ENCODE data around the gene EFCAB8. TPM values are rescaled to one million over a fixed set of nuclear protein-coding genes. Genes with fewer than 3 reads are reported as not detected.

Gene EFCAB8
- total RNA-seq, 4 donors from 2014 or later: 0.13 to 0.78 TPM; not detected in 2

- Histone ChIP-seq H3K4me1 (no peaks in the 10 kb centered on the region), H3K9me3 (no peaks in the 10 kb centered on the region), H3K27ac (no peak overlapping the region), H3K4me3 (no peak overlapping the region), H3K27me3 (peaks cover 11% of the 10 kb centered on the region), H3K36me3 (no peaks in the 10 kb centered on the region)
- ATAC-seq: no peak
- TF ChIP-seq POLR2A (IDR thresholded peaks at IDR 0.05): no peak
- no peak for TF ChIP-seq CTCF (IDR thresholded peaks at IDR 0.05)
- TF ChIP-seq EP300 (IDR thresholded peaks at IDR 0.05): no peak
- TF ChIP-seq POLR2AphosphoS5 (IDR thresholded peaks at IDR 0.05): no peak
- WGBS, 2 donors (ENCODE audit: low coverage in 1 of 2): 50 to 68% methylated on average over 1 to 4 of the region's 5 CpGs
Measured at GRCh38 chr20:32930701-32931100, 72.0 kb downstream of the EFCAB8 start.

GRCh38 chr20:32934580-32934979 lies 75.9 kb downstream of the EFCAB8 start:
- no peaks in the 10 kb centered on the region for H3K27me3 ChIP-seq
- no peak overlapping the region for H3K27ac ChIP-seq
- whole genome bisulfite sequencing, 2 donors (ENCODE audit: low coverage in 1 of 2): 64 to 76% methylated on average over 4 of the region's 4 CpGs
- H3K4me1 ChIP-seq: no peaks in the 10 kb centered on the region
- H3K9me3 ChIP-seq: peaks cover 0 to 10% (median 0%) of the 10 kb centered on the region in 3 donors
- no peak for ATAC-seq
- H3K4me3 ChIP-seq: no peak overlapping the region
- TF ChIP-seq CTCF (IDR thresholded peaks at IDR 0.05) (no peak), POLR2A (IDR thresholded peaks at IDR 0.05) (no peak), EP300 (IDR thresholded peaks at IDR 0.05) (no peak), POLR2AphosphoS5 (IDR thresholded peaks at IDR 0.05) (no peak)
- H3K36me3 ChIP-seq: no peaks in the 10 kb centered on the region

GRCh38 chr20:32941155-32941885 lies 82.6 kb downstream of the EFCAB8 start:
- no peak for ATAC-seq
- no peak overlapping the region for H3K27ac ChIP-seq

GRCh38 chr20:32943490-32944052 lies 84.8 kb downstream of the EFCAB8 start:
- WGBS, 2 donors (ENCODE audit: low coverage in 1 of 2): 75 to 85% methylated on average over 3 to 6 of the region's 7 CpGs
- Histone ChIP-seq H3K4me3 (no peak overlapping the region), H3K36me3 (no peaks in the 10 kb centered on the region), H3K27me3 (peaks cover 24% of the 10 kb centered on the region), H3K27ac (no peak overlapping the region), H3K4me1 (no peaks in the 10 kb centered on the region), H3K9me3 (peaks cover 0 to 32% (median 0%) of the 10 kb centered on the region in 3 donors)
- no peak for ATAC-seq
- TF ChIP-seq POLR2A (IDR thresholded peaks at IDR 0.05): no peak
- TF ChIP-seq EP300 (IDR thresholded peaks at IDR 0.05): no peak
- no peak for TF ChIP-seq CTCF (IDR thresholded peaks at IDR 0.05)
- no peak for TF ChIP-seq POLR2AphosphoS5 (IDR thresholded peaks at IDR 0.05)

More at GRCh38 chr20:32941155-32941885, 82.6 kb downstream of the EFCAB8 start:
- Histone ChIP-seq H3K9me3 (peaks cover 0 to 37% (median 0%) of the 10 kb centered on the region in 3 donors), H3K36me3 (no peaks in the 10 kb centered on the region), H3K4me1 (no peaks in the 10 kb centered on the region), H3K4me3 (no peak overlapping the region), H3K27me3 (peaks cover 24% of the 10 kb centered on the region)
- no peak for TF ChIP-seq CTCF (IDR thresholded peaks at IDR 0.05)
- no peak for TF ChIP-seq EP300 (IDR thresholded peaks at IDR 0.05)
- no peak for TF ChIP-seq POLR2AphosphoS5 (IDR thresholded peaks at IDR 0.05)
- TF ChIP-seq POLR2A (IDR thresholded peaks at IDR 0.05): no peak
- WGBS, 2 donors (ENCODE audit: low coverage in 1 of 2): 65 to 83% methylated on average over 3 to 4 of the region's 4 CpGs
